H1 (cell line): Measurements from ENCODE around the gene RCAN3. TPM values are rescaled to one million over a fixed set of nuclear protein-coding genes. Genes with fewer than 3 reads are reported as not detected.

ENCODE experiments used
- CTCF ChIA-PET: fragments of 300-600 bp; sonication (Branson Sonifier 250); formaldehyde crosslinking; loops from one replicate; lab custom pipeline; 2021; ENCODE audit not compliant: partially characterized antibody; lab: Charles Lee
- POLR2A ChIA-PET: fragments of 300-600 bp; sonication (Branson Sonifier 250); formaldehyde crosslinking; loops from one replicate; lab custom pipeline; 2021; ENCODE audit warnings: inconsistent platforms; ENCODE audit not compliant: partially characterized antibody; lab: Charles Lee
- DNase-seq, 2 experiments: peaks; one replicate each; pipeline versions ENCODE4 v3.0.0 to v3.0.0-alpha.2; 2010 to 2022; ENCODE audit warnings: low spot score in 2 of 2, low read depth in 1 of 2, mixed read lengths in 1 of 2
- FAIRE-seq: peaks from 2 replicates; lab custom pipeline; 2011; peaks lifted over from hg19 to GRCh38; lab: Jason Lieb, UNC
- H2AFZ ChIP-seq: 2 replicates; pipeline ENCODE4 v1.8.1; 2012; ENCODE audit warnings: low read length, inconsistent platforms
- H2AK5ac ChIP-seq: 2 replicates; pipeline ENCODE4 v1.6.1; 2013; ENCODE audit warnings: low read depth, low read length
- H2BK120ac ChIP-seq: replicated peaks from 2 replicates; pipeline ENCODE3; 2013; ENCODE audit warnings: low read depth, low read length, inconsistent platforms
- H2BK12ac ChIP-seq: 2 replicates; pipeline ENCODE4 v1.6.1; 2013; ENCODE audit warnings: low read depth, low read length
- H2BK15ac ChIP-seq: 2 replicates; pipeline ENCODE4 v1.6.1; 2013; ENCODE audit warnings: low read length
- H2BK20ac ChIP-seq: 2 replicates; pipeline ENCODE4 v1.6.1; 2013; ENCODE audit warnings: low read length
- H2BK5ac ChIP-seq: 2 replicates; pipeline ENCODE4 v1.6.1; 2013; ENCODE audit warnings: low read depth, low read length
- H3K14ac ChIP-seq: 2 replicates; pipeline ENCODE4 v1.6.1; 2013; ENCODE audit warnings: inconsistent platforms; ENCODE audit not compliant: insufficient read length
- H3K18ac ChIP-seq: 2 replicates; pipeline ENCODE4 v1.6.1; 2013; ENCODE audit warnings: low read length; ENCODE audit errors: extremely low read depth
- H3K23ac ChIP-seq: 2 replicates; pipeline ENCODE4 v1.6.1; 2013; ENCODE audit warnings: inconsistent platforms; ENCODE audit not compliant: insufficient read length
- H3K23me2 ChIP-seq: 2 replicates; pipeline ENCODE4 v1.6.1; 2013; ENCODE audit warnings: low read depth, low read length
- H3K27ac ChIP-seq: 2 replicates; pipeline ENCODE4 v1.6.1; 2011; ENCODE audit warnings: low read depth, low read length, inconsistent platforms
- H3K27me3 ChIP-seq, 4 experiments: replicated peaks in 1 of 4; 1 replicate in 1 of 4; 2 replicates in 3 of 4; pipeline versions ENCODE4 v1.6.1 to v1.8.1; 2011 to 2013; ENCODE audit warnings: low read length in 3 of 4, mild to moderate bottlenecking in 3 of 4, inconsistent platforms in 2 of 4, mixed read lengths in 2 of 4, moderate library complexity in 1 of 4; ENCODE audit not compliant: control insufficient read depth in 3 of 4, insufficient read depth in 3 of 4; ENCODE audit errors: extremely low read depth in 1 of 4
- H3K36me3 ChIP-seq, 4 experiments: 2 replicates each; pipeline versions ENCODE4 v1.6.1 to v1.8.1; 2011 to 2013; ENCODE audit warnings: mild to moderate bottlenecking in 4 of 4, low read length in 3 of 4, moderate library complexity in 2 of 4, control low read depth in 1 of 4, inconsistent platforms in 1 of 4; ENCODE audit not compliant: insufficient read depth in 4 of 4, control insufficient read depth in 2 of 4
- H3K4ac ChIP-seq: replicated peaks from 2 replicates; pipeline ENCODE3; 2013; ENCODE audit warnings: low read length, low read depth, mixed read lengths, inconsistent platforms; ENCODE audit not compliant: insufficient read length
- H3K4me1 ChIP-seq, 4 experiments: replicated peaks in 1 of 4; 1 replicate in 1 of 4; 2 replicates in 3 of 4; pipeline versions ENCODE4 v1.6.1 to v1.8.1; 2011 to 2013; ENCODE audit warnings: low read length in 3 of 4, inconsistent platforms in 2 of 4, mixed read lengths in 1 of 4; ENCODE audit not compliant: insufficient read depth in 4 of 4, control insufficient read depth in 3 of 4
- H3K4me2 ChIP-seq, 2 experiments: 2 replicates each; pipeline versions ENCODE4 v1.6.1 to v1.8.1; 2011 to 2013; ENCODE audit warnings: low read depth in 2 of 2, low read length in 2 of 2, control low read depth in 1 of 2, inconsistent platforms in 1 of 2, mild to moderate bottlenecking in 1 of 2; ENCODE audit not compliant: insufficient read depth in 1 of 2
- H3K4me3 ChIP-seq, 4 experiments: fragments of 200-600, 300-600 bp in 1 of 4; sonication (generic), shearing (Covaris generic), sonication (Bioruptor Twin) in 1 of 4; 2 replicates each; pipeline versions ENCODE4 v1.5.1 to v1.8.1; 2011 to 2016; ENCODE audit warnings: low read length in 4 of 4, low read depth in 3 of 4, control low read depth in 2 of 4, inconsistent platforms in 2 of 4, mild to moderate bottlenecking in 2 of 4, mixed read lengths in 1 of 4, moderate library complexity in 1 of 4; ENCODE audit not compliant: insufficient read depth in 2 of 4; ENCODE audit errors: extremely low read depth in 1 of 4
- H3K56ac ChIP-seq: replicated peaks from 2 replicates; pipeline ENCODE3; 2013; ENCODE audit warnings: low read depth, mild to moderate bottlenecking, mixed read lengths, low read length, inconsistent platforms; ENCODE audit not compliant: insufficient read length
- H3K79me1 ChIP-seq: 2 replicates; pipeline ENCODE4 v1.6.1; 2013; ENCODE audit warnings: low read depth, low read length, control low read depth
- H3K79me2 ChIP-seq, 2 experiments: 2 replicates each; pipeline versions ENCODE4 v1.6.1 to v1.8.1; 2012 to 2013; ENCODE audit warnings: low read length in 2 of 2, mild to moderate bottlenecking in 2 of 2, inconsistent platforms in 1 of 2; ENCODE audit not compliant: insufficient read depth in 2 of 2, control insufficient read depth in 1 of 2
- H3K9ac ChIP-seq, 4 experiments: replicated peaks in 1 of 4; 1 replicate in 1 of 4; 2 replicates in 3 of 4; pipeline versions ENCODE4 v1.6.1 to v1.8.1; 2011 to 2013; ENCODE audit warnings: low read depth in 3 of 4, low read length in 3 of 4, control low read depth in 2 of 4, mild to moderate bottlenecking in 2 of 4, moderate library complexity in 2 of 4, inconsistent platforms in 1 of 4; ENCODE audit errors: extremely low read depth in 1 of 4
- H3K9me3 ChIP-seq, 2 experiments: 2 replicates each; pipeline versions ENCODE4 v1.6.1 to v1.8.1; 2012 to 2013; ENCODE audit warnings: mild to moderate bottlenecking in 2 of 2, moderate library complexity in 2 of 2, control low read depth in 1 of 2, inconsistent platforms in 1 of 2, low read depth in 1 of 2, low read length in 1 of 2, mixed read lengths in 1 of 2; ENCODE audit not compliant: insufficient read depth in 2 of 2
- H4K20me1 ChIP-seq, 2 experiments: replicated peaks in 1 of 2; 2 replicates each; pipeline versions ENCODE3 to v1.8.1; 2011 to 2013; ENCODE audit warnings: inconsistent platforms in 2 of 2, low read length in 2 of 2, mild to moderate bottlenecking in 1 of 2; ENCODE audit not compliant: insufficient read depth in 2 of 2, control insufficient read depth in 1 of 2
- H4K5ac ChIP-seq: 2 replicates; pipeline ENCODE4 v1.6.1; 2013; ENCODE audit warnings: low read length, low read depth, mixed read lengths, inconsistent platforms; ENCODE audit not compliant: insufficient read length
- H4K8ac ChIP-seq: 2 replicates; pipeline ENCODE4 v1.8.0; 2013; ENCODE audit warnings: mild to moderate bottlenecking, moderate library complexity, low read length, inconsistent platforms; ENCODE audit not compliant: insufficient read depth; ENCODE audit errors: extremely low read depth
- H4K91ac ChIP-seq: replicated peaks from 2 replicates; pipeline ENCODE3; 2013; ENCODE audit warnings: low read length, mixed read lengths, inconsistent platforms; ENCODE audit not compliant: insufficient read length
- BCL11A ChIP-seq, 2 experiments: IDR thresholded peaks; one replicate each; pipeline ENCODE4 v1.6.1; 2011; ENCODE audit warnings: low read depth in 2 of 2, low read length in 2 of 2, mild to moderate bottlenecking in 2 of 2
- CTBP2 ChIP-seq: IDR thresholded peaks from 2 replicates; pipeline ENCODE4 v1.7.0; 2011; ENCODE audit warnings: borderline replicate concordance, mild to moderate bottlenecking, moderate library complexity, mixed read lengths, low read length; ENCODE audit not compliant: insufficient read depth, insufficient read length
- EGR1 ChIP-seq: IDR thresholded peaks from 2 replicates; pipeline ENCODE4 v1.6.1; 2011; ENCODE audit warnings: low read depth, low read length, borderline replicate concordance
- EZH2 ChIP-seq: fragments of 200-600 bp; sonication (generic); IDR thresholded peaks from 2 replicates; pipeline ENCODE4 v1.7.1; 2012; ENCODE audit warnings: low read depth, mild to moderate bottlenecking, moderate library complexity, low read length, inconsistent platforms; ENCODE audit not compliant: severe bottlenecking
- GTF2F1 ChIP-seq: IDR thresholded peaks from 2 replicates; pipeline ENCODE4 v1.6.1; 2012; ENCODE audit warnings: low read depth, low read length, improper control_type of control experiment, borderline replicate concordance
- KDM5A ChIP-seq: fragments of 200-600 bp; IDR thresholded peaks from 2 replicates; pipeline ENCODE4 v1.7.1; 2012; ENCODE audit warnings: mild to moderate bottlenecking, low read length, inconsistent platforms, mixed read lengths
- SUZ12 ChIP-seq: fragments of 200-600 bp; sonication (generic); IDR thresholded peaks from 2 replicates; pipeline ENCODE4 v1.6.1; 2012; ENCODE audit warnings: mild to moderate bottlenecking, inconsistent platforms, low read length, moderate library complexity, mixed read lengths
- TAF7 ChIP-seq: optimal IDR thresholded peaks from 2 replicates; pipeline ENCODE3; 2011; ENCODE audit warnings: low read depth, mild to moderate bottlenecking, inconsistent platforms, low read length, moderate library complexity, borderline replicate concordance
- TCF12 ChIP-seq: IDR thresholded peaks from 2 replicates; pipeline ENCODE4 v1.6.1; 2011; ENCODE audit warnings: low read depth, mild to moderate bottlenecking, low read length
- WGBS, 2 experiments: shearing (Covaris generic) in 1 of 2; methylation state at CpG; one replicate each; pipeline versions ENCODE4 v1.1.6 to v1.1.7; 2013 to 2015; ENCODE audit warnings: low lambda C conversion rate in 2 of 2, mixed read lengths in 2 of 2, inconsistent platforms in 1 of 2, low coverage in 1 of 2, missing lambda C conversion rate in 1 of 2; ENCODE audit not compliant: insufficient replicate concordance in 2 of 2, insufficient coverage in 1 of 2, insufficient read length in 1 of 2; ENCODE audit errors: extremely low coverage in 1 of 2, missing lambda C conversion rate in 1 of 2; 5-methylcytosine and 5-hydroxymethylcytosine counted together
- polyA plus RNA-seq, 7 experiments: library from polyadenylated mRNA; depleted of rRNA in 3 of 7; stranded (reverse) in 5 of 7; unstranded in 2 of 7; fragments of >200 nt in 5 of 7; fragments of 200-250 nt in 2 of 7; gene quantifications; 1 replicate in 5 of 7; 2 replicates in 1 of 7; 4 replicates in 1 of 7; pipeline versions ENCODE4 v1.2.1 to v1.2.3, GENCODE V29; 2011 to 2013; ENCODE audit warnings: missing spikeins in 2 of 7, mixed read lengths in 2 of 7
- total RNA-seq: library from RNA; stranded (reverse); fragmentation: NEBNext Ultra II Directional; extraction: Animal tissue kit (Norgen Biotek cat#: 25700); gene quantifications from 2 replicates; pipeline ENCODE4 v1.2.1, GENCODE V29; 2021
- TF ChIP-seq, protein P1 (sequence below): IDR thresholded peaks from 2 replicates; pipeline ENCODE4 v1.6.1; 2012; ENCODE audit warnings: inconsistent platforms
- TF ChIP-seq, protein P2 (sequence below), 3 experiments: IDR thresholded peaks; 1 replicate in 2 of 3; 2 replicates in 1 of 3; pipeline versions ENCODE4 v1.5.1 to v1.6.1; 2011; ENCODE audit warnings: low read length in 3 of 3, mild to moderate bottlenecking in 3 of 3, inconsistent platforms in 2 of 3, low read depth in 1 of 3, moderate library complexity in 1 of 3; ENCODE audit not compliant: insufficient read depth in 1 of 3; ENCODE audit errors: control extremely low read depth in 1 of 3

The RCAN3 gene
- total and polyA plus RNA-seq, 2 of the 8 experiments (the other 6 are each of a cell fraction or from before 2014, with no cell fraction given) = 5.6 to 16.6 TPM

DNA sequence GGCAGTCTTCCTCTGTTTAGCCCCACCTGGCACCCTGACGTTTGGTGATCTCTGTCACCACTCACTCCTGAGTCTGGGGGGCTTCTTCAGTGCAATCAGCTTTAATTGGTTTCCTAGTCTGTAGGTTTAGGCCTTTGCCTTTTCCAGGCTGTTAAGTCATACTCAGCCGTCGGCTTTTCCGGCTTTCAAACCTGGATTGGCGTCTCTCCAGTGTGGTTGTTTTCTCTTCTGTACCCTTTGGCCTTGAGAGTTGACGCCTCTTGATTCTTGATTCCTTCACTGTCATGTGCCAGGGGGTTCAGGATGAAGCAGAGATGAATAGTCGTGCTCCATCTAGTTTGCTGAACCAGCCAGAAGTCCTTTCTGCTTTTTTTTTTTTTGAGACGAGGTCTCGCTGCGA is 78.1 kb downstream of the RCAN3 start:
- Histone ChIP-seq H3K27ac (no peak overlapping the region), H3K79me2 (no peaks in the 10 kb centered on the region), H2BK12ac (no peak overlapping the region), H3K56ac (no peak overlapping the region), H3K23ac (no peak overlapping the region), H4K20me1 (no peaks in the 10 kb centered on the region), H3K4me1 (no peaks in the 10 kb centered on the region; a peak in 1 of 7 replicates), H2BK20ac (no peak overlapping the region), H3K4ac (no peak overlapping the region), H4K5ac (no peak overlapping the region), H3K4me2 (no peak overlapping the region), H3K27me3 (no peaks in the 10 kb centered on the region), H3K14ac (no peak overlapping the region), H2BK15ac (no peak overlapping the region), H4K8ac (no peak overlapping the region), H3K79me1 (no peaks in the 10 kb centered on the region), H2BK5ac (no peak overlapping the region), H3K9me3 (no peaks in the 10 kb centered on the region), H3K36me3 (no peaks in the 10 kb centered on the region), H3K9ac (no peak overlapping the region), H3K23me2 (no peaks in the 10 kb centered on the region), H3K4me3 (no peak overlapping the region), H2BK120ac (no peak overlapping the region), H2AFZ (no peak overlapping the region), H2AK5ac (no peak overlapping the region), H3K18ac (no peak overlapping the region; the same call in 1 of the 2 replicates), H4K91ac (no peak overlapping the region)
- no peak for DNase-seq
- FAIRE-seq = no peak
- ChIA-PET CTCF (interaction anchor here (0.6 to 1.8 kb wide), 4 partner anchors 13 to 190 kb away, joined by 3 to 6 read pairs (median 3); no protein-coding TSS in a partner anchor), POLR2A (no interaction called here)
- 87% methylated on average over 10 of the region's 10 CpGs; no CpG with 5 or more reads in 1 of the 2 experiments for WGBS, 2 experiments
- no peak for TF ChIP-seq CTBP2
- TF ChIP-seq EZH2 = no peak
- no peak for TF ChIP-seq KDM5A
- TF ChIP-seq TAF7 = no peak
- no peak for TF ChIP-seq TCF12
- TF ChIP-seq BCL11A (IDR thresholded peaks at IDR 0.05; ENCODE audit: low read depth in 2 of 2, low read length in 2 of 2) = no peak
- TF ChIP-seq, protein P1, sequence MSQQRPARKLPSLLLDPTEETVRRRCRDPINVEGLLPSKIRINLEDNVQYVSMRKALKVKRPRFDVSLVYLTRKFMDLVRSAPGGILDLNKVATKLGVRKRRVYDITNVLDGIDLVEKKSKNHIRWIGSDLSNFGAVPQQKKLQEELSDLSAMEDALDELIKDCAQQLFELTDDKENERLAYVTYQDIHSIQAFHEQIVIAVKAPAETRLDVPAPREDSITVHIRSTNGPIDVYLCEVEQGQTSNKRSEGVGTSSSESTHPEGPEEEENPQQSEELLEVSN = no peak
- TF ChIP-seq EGR1 = no peak
- TF ChIP-seq GTF2F1 = no peak
- TF ChIP-seq, protein P2, sequence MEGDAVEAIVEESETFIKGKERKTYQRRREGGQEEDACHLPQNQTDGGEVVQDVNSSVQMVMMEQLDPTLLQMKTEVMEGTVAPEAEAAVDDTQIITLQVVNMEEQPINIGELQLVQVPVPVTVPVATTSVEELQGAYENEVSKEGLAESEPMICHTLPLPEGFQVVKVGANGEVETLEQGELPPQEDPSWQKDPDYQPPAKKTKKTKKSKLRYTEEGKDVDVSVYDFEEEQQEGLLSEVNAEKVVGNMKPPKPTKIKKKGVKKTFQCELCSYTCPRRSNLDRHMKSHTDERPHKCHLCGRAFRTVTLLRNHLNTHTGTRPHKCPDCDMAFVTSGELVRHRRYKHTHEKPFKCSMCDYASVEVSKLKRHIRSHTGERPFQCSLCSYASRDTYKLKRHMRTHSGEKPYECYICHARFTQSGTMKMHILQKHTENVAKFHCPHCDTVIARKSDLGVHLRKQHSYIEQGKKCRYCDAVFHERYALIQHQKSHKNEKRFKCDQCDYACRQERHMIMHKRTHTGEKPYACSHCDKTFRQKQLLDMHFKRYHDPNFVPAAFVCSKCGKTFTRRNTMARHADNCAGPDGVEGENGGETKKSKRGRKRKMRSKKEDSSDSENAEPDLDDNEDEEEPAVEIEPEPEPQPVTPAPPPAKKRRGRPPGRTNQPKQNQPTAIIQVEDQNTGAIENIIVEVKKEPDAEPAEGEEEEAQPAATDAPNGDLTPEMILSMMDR (IDR thresholded peaks at IDR 0.05; ENCODE audit: control extremely low read depth in 1 of 3, insufficient read depth in 1 of 3, low read depth in 1 of 3, low read length in 3 of 3) = no peak
- TF ChIP-seq SUZ12 = no peak
